ENCODE data around the gene GSTCD.

GRCh38 chr4:105894660-105895582, 186.3 kb downstream of the GSTCD start, which contains the start of gene NPNT:
- TF ChIP-seq POLR2AphosphoS5 (IDR thresholded peaks at IDR 0.05), result peak in 1 of 3 donors; percentile 62
- TF ChIP-seq POLR2A (IDR thresholded peaks at IDR 0.05), result no peak
- no peak for TF ChIP-seq CTCF (IDR thresholded peaks at IDR 0.05 in 8 of 11, conservative IDR thresholded peaks at IDR 0.05 in 3 of 11)
